ENCODE results near the gene SCFD2.

Gene SCFD2

GRCh38 chr4:53089936-53090729, 275.7 kb downstream of the SCFD2 start:
- H3K27ac ChIP-seq, result no peak overlapping the region
- no peak for TF ChIP-seq CTCF (conservative IDR thresholded peaks at IDR 0.05; ENCODE audit: low read depth)
- ChIA-PET CTCF (interaction anchor here (0.6 kb wide), 1 partner anchor 375 kb away, joined by 3 read pairs; no protein-coding TSS in a partner anchor), POLR2A (ENCODE audit: low non-redundant PET) (no interaction called here)
- DNase-seq (ENCODE audit: low spot score), result no peak

- CTCF ChIA-PET, result no interaction called here
- H3K27ac ChIP-seq, result no peak overlapping the region
Measured at GRCh38 chr4:53088152-53088551, 277.7 kb downstream of the SCFD2 start.

GRCh38 chr4:53076374-53076958, 289.4 kb downstream of the SCFD2 start:
- TF ChIP-seq CTCF (conservative IDR thresholded peaks at IDR 0.05; ENCODE audit: low read depth), result no peak
- no peak overlapping the region for H3K27ac ChIP-seq
- POLR2A ChIA-PET (ENCODE audit: low non-redundant PET), result no interaction called here
- CTCF ChIA-PET, result no interaction called here
- no peak for DNase-seq (ENCODE audit: low spot score)

More at GRCh38 chr4:53088152-53088551, 277.7 kb downstream of the SCFD2 start:
- no peak for DNase-seq (ENCODE audit: low spot score)
- no peak for TF ChIP-seq CTCF (conservative IDR thresholded peaks at IDR 0.05; ENCODE audit: low read depth)
- POLR2A ChIA-PET (ENCODE audit: low non-redundant PET), result no interaction called here

GRCh38 chr4:53075162-53075785, 290.6 kb downstream of the SCFD2 start:
- no peak overlapping the region for H3K27ac ChIP-seq
- no peak for TF ChIP-seq CTCF (conservative IDR thresholded peaks at IDR 0.05; ENCODE audit: low read depth)
- POLR2A ChIA-PET (ENCODE audit: low non-redundant PET), result no interaction called here
- no peak for DNase-seq (ENCODE audit: low spot score)
- CTCF ChIA-PET, result interaction anchor here (1.0 kb wide), 1 partner anchor 193 kb away, joined by 3 read pairs; no protein-coding TSS in a partner anchor

GRCh38 chr4:53068755-53069330, 297.0 kb downstream of the SCFD2 start:
- no peak overlapping the region for H3K27ac ChIP-seq
- no peak for TF ChIP-seq CTCF (conservative IDR thresholded peaks at IDR 0.05; ENCODE audit: low read depth)
- ChIA-PET CTCF (no interaction called here), POLR2A (ENCODE audit: low non-redundant PET) (no interaction called here)
- DNase-seq (ENCODE audit: low spot score), result no peak

- POLR2A ChIA-PET (ENCODE audit: low non-redundant PET), result no interaction called here
- DNase-seq (ENCODE audit: low spot score), result no peak
- no peak overlapping the region for H3K27ac ChIP-seq
- CTCF ChIA-PET, result no interaction called here
- TF ChIP-seq CTCF (conservative IDR thresholded peaks at IDR 0.05; ENCODE audit: low read depth), result no peak
Measured at GRCh38 chr4:53067125-53067802, 298.6 kb downstream of the SCFD2 start.

All from RWPE1 (cell line).